H9 (cell line): ENCODE data around the gene IRX2. TPM values are rescaled to one million over a fixed set of nuclear protein-coding genes. Genes with fewer than 3 reads are reported as not detected.
A peak's percentile ranks its signal among the peaks of the same experiment; 100 is the strongest.

Experiments used
- DNase-seq: peaks from one replicate; pipeline ENCODE4 v3.0.0-alpha.2; 2017
- H2AFZ ChIP-seq: one replicate; pipeline ENCODE4 v1.6.1; 2013; ENCODE audit warnings: mild to moderate bottlenecking, low read length, control low read depth, moderate library complexity
- H2AK5ac ChIP-seq: 2 replicates; pipeline ENCODE4 v1.6.1; 2013; ENCODE audit warnings: low read length, control low read depth, mixed read lengths; ENCODE audit not compliant: insufficient read length
- H2BK120ac ChIP-seq: one replicate; pipeline ENCODE4 v1.6.1; 2013; ENCODE audit warnings: low read depth, mild to moderate bottlenecking, low read length, control low read depth, inconsistent platforms; ENCODE audit not compliant: poor library complexity, severe bottlenecking
- H2BK12ac ChIP-seq: 2 replicates; pipeline ENCODE4 v1.6.1; 2013; ENCODE audit warnings: low read length, control low read depth, mixed read lengths, low read depth; ENCODE audit not compliant: insufficient read length
- H2BK15ac ChIP-seq: 2 replicates; pipeline ENCODE4 v1.6.1; 2013; ENCODE audit warnings: low read depth, low read length, control low read depth
- H2BK20ac ChIP-seq: one replicate; pipeline ENCODE4 v1.6.1; 2013; ENCODE audit warnings: low read depth, mild to moderate bottlenecking, low read length, control low read depth, inconsistent platforms; ENCODE audit not compliant: poor library complexity, severe bottlenecking
- H2BK5ac ChIP-seq: 2 replicates; pipeline ENCODE4 v1.6.1; 2013; ENCODE audit warnings: low read length, control low read depth, mixed read lengths; ENCODE audit not compliant: insufficient read length
- H3K14ac ChIP-seq: 2 replicates; pipeline ENCODE4 v1.6.1; 2013; ENCODE audit warnings: low read length, control low read depth; ENCODE audit not compliant: insufficient read depth
- H3K18ac ChIP-seq: 2 replicates; pipeline ENCODE4 v1.6.1; 2013; ENCODE audit warnings: low read depth, mild to moderate bottlenecking, mixed read lengths, low read length, control low read depth; ENCODE audit not compliant: insufficient read length
- H3K23ac ChIP-seq: 2 replicates; pipeline ENCODE4 v1.6.1; 2013; ENCODE audit warnings: low read length, control low read depth, mixed read lengths, low read depth; ENCODE audit not compliant: insufficient read length
- H3K23me2 ChIP-seq: 2 replicates; pipeline ENCODE4 v1.6.1; 2013; ENCODE audit warnings: low read depth, mild to moderate bottlenecking, mixed read lengths, low read length, control low read depth; ENCODE audit not compliant: insufficient read length, poor library complexity, severe bottlenecking
- H3K27ac ChIP-seq: 2 replicates; pipeline ENCODE4 v1.5.1; 2013; ENCODE audit warnings: low read length, control low read depth, mixed read lengths, low read depth; ENCODE audit not compliant: insufficient read length
- H3K27me3 ChIP-seq: 2 replicates; pipeline ENCODE4 v1.6.1; 2013; ENCODE audit warnings: low read length, control low read depth, inconsistent platforms; ENCODE audit not compliant: insufficient read depth
- H3K4ac ChIP-seq: 2 replicates; pipeline ENCODE4 v1.6.1; 2013; ENCODE audit warnings: low read depth, mild to moderate bottlenecking, control low read depth, inconsistent platforms, low read length, moderate library complexity
- H3K4me1 ChIP-seq: 2 replicates; pipeline ENCODE4 v1.6.1; 2013; ENCODE audit warnings: low read length, control low read depth, inconsistent platforms; ENCODE audit not compliant: insufficient read depth
- H3K4me2 ChIP-seq: 2 replicates; pipeline ENCODE4 v1.6.1; 2013; ENCODE audit warnings: low read length, control low read depth, mixed read lengths; ENCODE audit not compliant: insufficient read length, insufficient read depth
- H3K56ac ChIP-seq: 2 replicates; pipeline ENCODE4 v1.6.1; 2013; ENCODE audit warnings: low read depth, mild to moderate bottlenecking, mixed read lengths, low read length, control low read depth; ENCODE audit not compliant: insufficient read length
- H3K79me1 ChIP-seq: 2 replicates; pipeline ENCODE4 v1.6.1; 2013; ENCODE audit warnings: low read depth, mild to moderate bottlenecking, moderate library complexity, low read length, control low read depth, inconsistent platforms; ENCODE audit not compliant: insufficient read depth, poor library complexity, severe bottlenecking
- H3K79me2 ChIP-seq: 2 replicates; pipeline ENCODE4 v1.6.1; 2013; ENCODE audit warnings: low read length, control low read depth, inconsistent platforms; ENCODE audit not compliant: insufficient read depth
- H3K9ac ChIP-seq: 2 replicates; pipeline ENCODE4 v1.6.1; 2013; ENCODE audit warnings: low read length, control low read depth, mixed read lengths; ENCODE audit not compliant: insufficient read length; ENCODE audit errors: extremely low read depth
- H3K9me3 ChIP-seq: one replicate; pipeline ENCODE4 v1.6.1; 2013; ENCODE audit warnings: low read depth, low read length, inconsistent platforms; ENCODE audit not compliant: control insufficient read depth
- H3T11ph ChIP-seq: one replicate; pipeline ENCODE4 v1.6.1; 2013; ENCODE audit warnings: mild to moderate bottlenecking, low read length, control low read depth, inconsistent platforms
- H4K20me1 ChIP-seq: one replicate; pipeline ENCODE4 v1.6.1; 2013; ENCODE audit not compliant: control insufficient read depth, insufficient read length, insufficient read depth
- H4K5ac ChIP-seq: 2 replicates; pipeline ENCODE4 v1.6.1; 2013; ENCODE audit warnings: low read depth, mild to moderate bottlenecking, mixed read lengths, low read length, control low read depth; ENCODE audit not compliant: insufficient read length
- H4K8ac ChIP-seq: replicated peaks from 2 replicates; pipeline ENCODE4 v1.6.1; 2013; ENCODE audit warnings: low read length, control low read depth, mixed read lengths, low read depth; ENCODE audit not compliant: insufficient read length
- H4K91ac ChIP-seq: 2 replicates; pipeline ENCODE4 v1.6.1; 2013; ENCODE audit warnings: low read depth, mild to moderate bottlenecking, moderate library complexity, mixed read lengths, low read length, control low read depth; ENCODE audit not compliant: insufficient read length
- H3K27ac Mint-ChIP-seq, 3 experiments: 2 replicates in 2 of 3; 3 replicates in 1 of 3; pipeline ENCODE4 v1.8.0; 2020 to 2021; ENCODE audit warnings: mixed read lengths in 3 of 3, mild to moderate bottlenecking in 1 of 3, moderate library complexity in 1 of 3
- H3K27me3 Mint-ChIP-seq: 2 replicates; pipeline ENCODE4 v1.8.0; 2021; ENCODE audit warnings: low read depth, mild to moderate bottlenecking, moderate library complexity, mixed read lengths
- H3K36me3 Mint-ChIP-seq, 3 experiments: 2 replicates in 2 of 3; 3 replicates in 1 of 3; pipeline ENCODE4 v1.8.0; 2020 to 2021; ENCODE audit warnings: low read depth in 3 of 3, mixed read lengths in 3 of 3; ENCODE audit not compliant: insufficient read depth in 1 of 3
- H3K4me1 Mint-ChIP-seq, 2 experiments: 2 replicates each; pipeline ENCODE4 v1.8.0; 2020; ENCODE audit warnings: mixed read lengths in 2 of 2
- H3K4me3 Mint-ChIP-seq, 2 experiments: 2 replicates in 1 of 2; 3 replicates in 1 of 2; pipeline ENCODE4 v1.8.0; 2020 to 2021; ENCODE audit warnings: mild to moderate bottlenecking in 2 of 2, mixed read lengths in 2 of 2, moderate library complexity in 1 of 2
- H3K9me3 Mint-ChIP-seq, 2 experiments: 2 replicates in 1 of 2; 3 replicates in 1 of 2; pipeline ENCODE4 v1.8.0; 2020; ENCODE audit warnings: mild to moderate bottlenecking in 2 of 2, mixed read lengths in 2 of 2, moderate library complexity in 1 of 2
- WGBS: extraction: QIAGEN DNeasy Blood & Tissue Kit; methylation state at CpG from one replicate; pipeline ENCODE4 v1.1.7; 2013; ENCODE audit warnings: missing lambda C conversion rate, low lambda C conversion rate, mixed read lengths; ENCODE audit not compliant: insufficient read length; ENCODE audit errors: extremely low coverage; 5-methylcytosine and 5-hydroxymethylcytosine counted together
- total RNA-seq: library from RNA; stranded (reverse); gene quantifications from 2 replicates; pipeline ENCODE4 v1.2.1, GENCODE V29; 2021
- TF ChIP-seq, protein P1 (sequence below): fragments of 200-600 bp; sonication (generic); conservative IDR thresholded peaks from 3 replicates; pipeline ENCODE4 v1.8.0; 2021; ENCODE audit warnings: antibody characterized with exemption, mild to moderate bottlenecking

IRX2 gene
- total RNA-seq, 1 experiment from 2014 or later: 91.6 TPM

DNA sequence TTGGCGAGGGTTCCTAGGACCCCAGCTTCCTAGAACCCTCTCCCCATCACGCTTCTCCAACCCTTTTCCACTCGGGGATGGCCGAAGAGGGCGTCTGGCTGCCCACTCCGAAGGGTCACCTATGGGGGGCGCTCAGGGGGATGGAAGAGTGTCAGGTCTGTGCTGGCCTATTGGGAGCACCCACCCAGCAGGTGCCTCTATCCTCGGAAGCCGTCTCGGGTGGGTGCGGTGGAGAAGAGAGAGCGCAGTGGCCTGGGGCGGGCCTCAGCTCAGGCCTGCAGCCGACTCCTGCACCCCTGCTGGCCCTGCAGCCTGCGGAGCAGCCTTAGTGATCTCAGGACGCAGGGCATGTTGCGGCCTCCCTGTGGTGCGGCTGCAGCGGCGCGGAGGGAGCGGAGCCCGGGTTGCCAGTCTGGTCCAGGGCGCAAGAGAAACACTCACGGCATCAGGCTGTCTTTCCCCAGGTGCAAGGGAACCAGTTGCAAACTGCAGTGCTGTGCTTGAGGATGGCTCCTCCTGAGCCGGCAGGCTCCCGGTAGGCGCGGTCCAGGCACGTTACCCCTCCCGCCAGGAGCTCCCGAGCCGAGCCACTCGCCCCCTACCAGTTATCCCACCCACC lies 1.5 kb upstream of the IRX2 start:
- H4K91ac ChIP-seq: no peak overlapping the region
- H3K36me3 Mint-ChIP-seq: peaks cover 8 to 23% (median 17%) of the 10 kb centered on the region in 3 experiments
- no peak overlapping the region for H3K23ac ChIP-seq
- no peaks in the 10 kb centered on the region for H4K20me1 ChIP-seq
- H3K79me1 ChIP-seq: no peaks in the 10 kb centered on the region
- H4K8ac ChIP-seq: no peak overlapping the region
- H3K9me3 Mint-ChIP-seq: peaks cover 4 to 10% of the 10 kb centered on the region in 2 experiments; a peak in 3 of 5 replicates
- no peak overlapping the region for H2AK5ac ChIP-seq
- no peaks in the 10 kb centered on the region; the same call in 1 of the 2 replicates for H3K79me2 ChIP-seq
- H3K23me2 ChIP-seq: peaks cover 49% of the 10 kb centered on the region
- H3K18ac ChIP-seq: no peak overlapping the region
- peaks cover 42 to 48% of the 10 kb centered on the region in 2 experiments for H3K4me1 Mint-ChIP-seq
- H2BK5ac ChIP-seq: no peak overlapping the region
- no peak overlapping the region for H2BK20ac ChIP-seq
- H3K4me3 Mint-ChIP-seq: peak overlapping the region; percentile 83 to 85
- peaks cover 56% of the 10 kb centered on the region for H3K27me3 Mint-ChIP-seq
- peak overlapping the region; percentile 70 for H3K4me2 ChIP-seq
- H3K27me3 ChIP-seq: peaks cover 28% of the 10 kb centered on the region; the same call in 1 of the 2 replicates
- no peak overlapping the region for H3K9ac ChIP-seq
- H3K27ac Mint-ChIP-seq: no peak overlapping the region
- H3K4me1 ChIP-seq: peaks cover 2% of the 10 kb centered on the region; the same call in 1 of the 2 replicates
- TF ChIP-seq, protein P1, sequence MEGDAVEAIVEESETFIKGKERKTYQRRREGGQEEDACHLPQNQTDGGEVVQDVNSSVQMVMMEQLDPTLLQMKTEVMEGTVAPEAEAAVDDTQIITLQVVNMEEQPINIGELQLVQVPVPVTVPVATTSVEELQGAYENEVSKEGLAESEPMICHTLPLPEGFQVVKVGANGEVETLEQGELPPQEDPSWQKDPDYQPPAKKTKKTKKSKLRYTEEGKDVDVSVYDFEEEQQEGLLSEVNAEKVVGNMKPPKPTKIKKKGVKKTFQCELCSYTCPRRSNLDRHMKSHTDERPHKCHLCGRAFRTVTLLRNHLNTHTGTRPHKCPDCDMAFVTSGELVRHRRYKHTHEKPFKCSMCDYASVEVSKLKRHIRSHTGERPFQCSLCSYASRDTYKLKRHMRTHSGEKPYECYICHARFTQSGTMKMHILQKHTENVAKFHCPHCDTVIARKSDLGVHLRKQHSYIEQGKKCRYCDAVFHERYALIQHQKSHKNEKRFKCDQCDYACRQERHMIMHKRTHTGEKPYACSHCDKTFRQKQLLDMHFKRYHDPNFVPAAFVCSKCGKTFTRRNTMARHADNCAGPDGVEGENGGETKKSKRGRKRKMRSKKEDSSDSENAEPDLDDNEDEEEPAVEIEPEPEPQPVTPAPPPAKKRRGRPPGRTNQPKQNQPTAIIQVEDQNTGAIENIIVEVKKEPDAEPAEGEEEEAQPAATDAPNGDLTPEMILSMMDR: peak; percentile 32; the same call in 1 of the 3 replicates
- no peak overlapping the region for H2BK15ac ChIP-seq
- no CpG with 5 or more reads among the region's 34 CpGs for WGBS
- no peak for DNase-seq
- no peak overlapping the region for H3T11ph ChIP-seq
- H4K5ac ChIP-seq: no peak overlapping the region
- no peak overlapping the region for H2BK120ac ChIP-seq
- H2AFZ ChIP-seq: no peak overlapping the region
- no peaks in the 10 kb centered on the region for H3K9me3 ChIP-seq
- H2BK12ac ChIP-seq: no peak overlapping the region
- no peak overlapping the region for H3K27ac ChIP-seq
- H3K4ac ChIP-seq: no peak overlapping the region
- H3K56ac ChIP-seq: no peak overlapping the region
- H3K14ac ChIP-seq: no peak overlapping the region
